Measurements from ENCODE around the gene PISD.
"Not testable (repeated sequence)": the region's sequence is repeated elsewhere in the genome, so short reads cannot be mapped to it uniquely, and the experiment has no call there.

PISD gene

DNA sequence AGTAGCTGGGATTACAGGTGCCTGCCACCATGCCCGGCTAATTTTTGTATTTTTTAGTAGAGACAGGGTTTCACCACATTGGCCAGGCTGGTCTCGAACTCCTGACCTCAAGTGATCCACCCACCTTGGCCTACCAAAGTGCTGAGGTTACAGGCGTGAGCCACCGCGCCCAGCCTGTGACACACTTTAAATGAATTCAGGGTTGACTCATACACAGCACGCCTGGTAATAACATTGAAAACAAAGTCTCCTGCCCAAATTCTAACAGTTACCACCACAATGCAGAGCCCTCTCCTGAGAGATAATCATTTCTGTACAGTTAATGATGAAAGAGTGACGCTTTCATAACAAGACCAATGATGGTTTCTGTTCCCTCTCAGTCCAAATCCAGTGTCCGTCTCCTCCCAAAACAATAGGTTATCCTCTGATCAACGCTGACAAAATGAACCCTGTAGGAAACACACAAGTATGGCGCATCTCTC, 1.1 kb downstream of the PISD start:
- H3K36me3 ChIP-seq (ENCODE audit: control insufficient read depth in 1 of 2, insufficient read depth in 2 of 2, low read depth in 1 of 2, low read length in 2 of 2); H2BK5ac ChIP-seq (ENCODE audit: low read depth, low read length, poor library complexity, severe bottlenecking); H2AFZ ChIP-seq (ENCODE audit: low read depth, low read length); H3K23ac ChIP-seq (ENCODE audit: low read length in 2 of 2); H4K8ac ChIP-seq (ENCODE audit: low read length); H3K9me3 ChIP-seq (ENCODE audit: control insufficient read depth, low read length); H3K79me1 ChIP-seq (replicated peaks; ENCODE audit: low read length, poor library complexity, severe bottlenecking); H2BK12ac ChIP-seq (ENCODE audit: low read length in 2 of 2); H4K91ac ChIP-seq (ENCODE audit: low read length); H3K4ac ChIP-seq (ENCODE audit: low read depth in 1 of 2, low read length in 2 of 2); H2BK15ac ChIP-seq (ENCODE audit: low read depth, poor library complexity, severe bottlenecking); H2BK120ac ChIP-seq (ENCODE audit: low read depth, low read length); H3K18ac ChIP-seq (ENCODE audit: low read depth in 1 of 2, low read length in 2 of 2); H3K14ac ChIP-seq (ENCODE audit: low read length in 2 of 2); H3K27me3 ChIP-seq (ENCODE audit: control insufficient read depth in 1 of 2, insufficient read depth in 1 of 2, low read length in 2 of 2): not testable (repeated sequence)
- peak; percentile 61 for DNase-seq
- peak overlapping the region; percentile 72 for H3K27ac ChIP-seq (ENCODE audit: low read length, poor library complexity, severe bottlenecking)
- H2AK5ac ChIP-seq (ENCODE audit: low read length, severe bottlenecking), result peak overlapping the region; percentile 38
- H3K4me2 ChIP-seq (ENCODE audit: low read length, poor library complexity, severe bottlenecking), result peak overlapping the region; percentile 76
- peak overlapping the region in 1 of 2 experiments; percentile 93 for H3K4me3 ChIP-seq (ENCODE audit: insufficient read depth in 1 of 2, low read depth in 1 of 2, low read length in 2 of 2)
- peaks cover 13% of the 10 kb centered on the region for H3K4me1 ChIP-seq (ENCODE audit: control insufficient read depth, insufficient read depth, low read depth, low read length)
- WGBS, result 44% methylated on average over 10 of the region's 10 CpGs
- H3K9ac ChIP-seq (ENCODE audit: low read length), result peak overlapping the region; percentile 95

GRCh38 chr22:31659246-31659645, 2.8 kb downstream of the PISD start:
- Histone ChIP-seq H2BK12ac (ENCODE audit: low read length in 2 of 2) (no peak overlapping the region), H3K9me3 (ENCODE audit: control insufficient read depth, low read length) (no peaks in the 10 kb centered on the region), H3K4me1 (ENCODE audit: control insufficient read depth, insufficient read depth, low read depth, low read length) (peaks cover 15% of the 10 kb centered on the region), H3K4me2 (ENCODE audit: low read length, poor library complexity, severe bottlenecking) (no peak overlapping the region), H3K79me1 (replicated peaks; ENCODE audit: low read length, poor library complexity, severe bottlenecking) (peaks cover 3% of the 10 kb centered on the region), H2AFZ (ENCODE audit: low read depth, low read length) (no peak overlapping the region), H3K14ac (ENCODE audit: low read length in 2 of 2) (no peak overlapping the region), H2BK120ac (ENCODE audit: low read depth, low read length) (no peak overlapping the region), H3K27ac (ENCODE audit: low read length, poor library complexity, severe bottlenecking) (peak overlapping the region; percentile 65), H2BK5ac (ENCODE audit: low read depth, low read length, poor library complexity, severe bottlenecking) (no peak overlapping the region), H2AK5ac (ENCODE audit: low read length, severe bottlenecking) (peak overlapping the region; percentile 61), H3K23ac (ENCODE audit: low read length in 2 of 2) (no peak overlapping the region), H4K8ac (ENCODE audit: low read length) (no peak overlapping the region), H3K18ac (ENCODE audit: low read depth in 1 of 2, low read length in 2 of 2) (no peak overlapping the region), H3K4ac (ENCODE audit: low read depth in 1 of 2, low read length in 2 of 2) (no peak overlapping the region), H4K91ac (ENCODE audit: low read length) (no peak overlapping the region), H3K27me3 (ENCODE audit: control insufficient read depth in 1 of 2, insufficient read depth in 1 of 2, low read length in 2 of 2) (no peaks in the 10 kb centered on the region), H3K4me3 (ENCODE audit: insufficient read depth in 1 of 2, low read depth in 1 of 2, low read length in 2 of 2) (no peak overlapping the region), H3K36me3 (ENCODE audit: control insufficient read depth in 1 of 2, insufficient read depth in 2 of 2, low read depth in 1 of 2, low read length in 2 of 2) (no peaks in the 10 kb centered on the region), H2BK15ac (ENCODE audit: low read depth, poor library complexity, severe bottlenecking) (no peak overlapping the region), H3K9ac (ENCODE audit: low read length) (no peak overlapping the region)
- no peak for DNase-seq
- WGBS, result 97% methylated on average over 2 of the region's 7 CpGs

DNA sequence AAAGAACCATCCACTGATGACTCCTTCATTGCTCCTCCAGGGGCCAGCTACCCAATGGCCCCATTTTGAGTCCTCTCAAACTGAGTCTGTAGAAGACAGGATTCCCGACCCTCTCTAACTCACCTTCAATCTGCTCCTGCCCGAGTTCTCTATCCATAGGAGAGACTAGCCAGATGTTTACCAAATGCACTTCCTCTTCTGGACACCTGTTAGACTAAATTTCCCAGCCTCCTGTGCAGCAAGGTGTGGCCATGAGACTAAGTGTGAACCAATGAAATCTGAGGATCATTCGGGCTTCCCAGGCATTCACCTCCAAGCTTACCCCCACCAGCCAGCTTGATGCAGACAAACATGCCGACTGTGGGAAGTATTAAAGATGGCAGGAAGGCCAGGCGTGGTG, 7.6 kb downstream of the PISD start:
- no peak overlapping the region for H3K14ac ChIP-seq (ENCODE audit: low read length in 2 of 2)
- no peak overlapping the region for H3K4ac ChIP-seq (ENCODE audit: low read depth in 1 of 2, low read length in 2 of 2)
- no peak overlapping the region for H3K9ac ChIP-seq (ENCODE audit: low read length)
- no peak overlapping the region for H3K23ac ChIP-seq (ENCODE audit: low read length in 2 of 2)
- H3K79me1 ChIP-seq (replicated peaks; ENCODE audit: low read length, poor library complexity, severe bottlenecking), result peaks cover 4% of the 10 kb centered on the region
- WGBS, result 96% methylated on average over 5 of the region's 5 CpGs
- no peak overlapping the region for H2BK12ac ChIP-seq (ENCODE audit: low read length in 2 of 2)
- H2BK5ac ChIP-seq (ENCODE audit: low read depth, low read length, poor library complexity, severe bottlenecking), result no peak overlapping the region
- H3K4me2 ChIP-seq (ENCODE audit: low read length, poor library complexity, severe bottlenecking), result no peak overlapping the region
- peaks cover 18% of the 10 kb centered on the region for H3K4me1 ChIP-seq (ENCODE audit: control insufficient read depth, insufficient read depth, low read depth, low read length)
- no peaks in the 10 kb centered on the region for H3K9me3 ChIP-seq (ENCODE audit: control insufficient read depth, low read length)
- H2BK120ac ChIP-seq (ENCODE audit: low read depth, low read length), result no peak overlapping the region
- no peak overlapping the region for H3K4me3 ChIP-seq (ENCODE audit: insufficient read depth in 1 of 2, low read depth in 1 of 2, low read length in 2 of 2)
- DNase-seq, result no peak
- H2AK5ac ChIP-seq (ENCODE audit: low read length, severe bottlenecking), result peak overlapping the region; percentile 10
- H2AFZ ChIP-seq (ENCODE audit: low read depth, low read length), result no peak overlapping the region
- H3K18ac ChIP-seq (ENCODE audit: low read depth in 1 of 2, low read length in 2 of 2), result no peak overlapping the region
- no peak overlapping the region for H4K91ac ChIP-seq (ENCODE audit: low read length)
- no peak overlapping the region for H4K8ac ChIP-seq (ENCODE audit: low read length)
- H3K27me3 ChIP-seq (ENCODE audit: control insufficient read depth in 1 of 2, insufficient read depth in 1 of 2, low read length in 2 of 2), result no peaks in the 10 kb centered on the region
- no peak overlapping the region for H3K27ac ChIP-seq (ENCODE audit: low read length, poor library complexity, severe bottlenecking)
- H3K36me3 ChIP-seq (ENCODE audit: control insufficient read depth in 1 of 2, insufficient read depth in 2 of 2, low read depth in 1 of 2, low read length in 2 of 2), result peaks cover 0 to 3% of the 10 kb centered on the region in 2 experiments
- H2BK15ac ChIP-seq (ENCODE audit: low read depth, poor library complexity, severe bottlenecking), result no peak overlapping the region

- peaks cover 19% of the 10 kb centered on the region for H3K4me1 ChIP-seq (ENCODE audit: control insufficient read depth, insufficient read depth, low read depth, low read length)
- H3K27me3 ChIP-seq (ENCODE audit: control insufficient read depth in 1 of 2, insufficient read depth in 1 of 2, low read length in 2 of 2), result no peaks in the 10 kb centered on the region
- no peak overlapping the region for H3K9ac ChIP-seq (ENCODE audit: low read length)
- no peak overlapping the region for H3K23ac ChIP-seq (ENCODE audit: low read length in 2 of 2)
- H2BK5ac ChIP-seq (ENCODE audit: low read depth, low read length, poor library complexity, severe bottlenecking), result no peak overlapping the region
- no peak overlapping the region for H2BK15ac ChIP-seq (ENCODE audit: low read depth, poor library complexity, severe bottlenecking)
- H4K8ac ChIP-seq (ENCODE audit: low read length), result no peak overlapping the region
- 94% methylated on average over 2 of the region's 2 CpGs for WGBS
- DNase-seq, result no peak
- no peak overlapping the region for H3K18ac ChIP-seq (ENCODE audit: low read depth in 1 of 2, low read length in 2 of 2)
- no peak overlapping the region for H3K4me3 ChIP-seq (ENCODE audit: insufficient read depth in 1 of 2, low read depth in 1 of 2, low read length in 2 of 2)
- no peak overlapping the region for H3K4ac ChIP-seq (ENCODE audit: low read depth in 1 of 2, low read length in 2 of 2)
- peaks cover 4% of the 10 kb centered on the region for H3K79me1 ChIP-seq (replicated peaks; ENCODE audit: low read length, poor library complexity, severe bottlenecking)
- H4K91ac ChIP-seq (ENCODE audit: low read length), result no peak overlapping the region
- H3K4me2 ChIP-seq (ENCODE audit: low read length, poor library complexity, severe bottlenecking), result no peak overlapping the region
- H2BK120ac ChIP-seq (ENCODE audit: low read depth, low read length), result no peak overlapping the region
- no peak overlapping the region for H3K14ac ChIP-seq (ENCODE audit: low read length in 2 of 2)
- peak overlapping the region; percentile 10 for H2AK5ac ChIP-seq (ENCODE audit: low read length, severe bottlenecking)
- no peak overlapping the region for H2BK12ac ChIP-seq (ENCODE audit: low read length in 2 of 2)
- peaks cover 0 to 6% of the 10 kb centered on the region in 2 experiments for H3K36me3 ChIP-seq (ENCODE audit: control insufficient read depth in 1 of 2, insufficient read depth in 2 of 2, low read depth in 1 of 2, low read length in 2 of 2)
- H3K9me3 ChIP-seq (ENCODE audit: control insufficient read depth, low read length), result no peaks in the 10 kb centered on the region
- H2AFZ ChIP-seq (ENCODE audit: low read depth, low read length), result no peak overlapping the region
- H3K27ac ChIP-seq (ENCODE audit: low read length, poor library complexity, severe bottlenecking), result peak overlapping the region; percentile 76
Measured at GRCh38 chr22:31653944-31654343, 8.1 kb downstream of the PISD start.
